Measurements from ENCODE around the gene IER3. TPM values are rescaled to one million over a fixed set of nuclear protein-coding genes. Genes with fewer than 3 reads are reported as not detected.
"Not testable (repeated sequence)": the region's sequence is repeated elsewhere in the genome, so short reads cannot be mapped to it uniquely, and the experiment has no call there.

Gene IER3
- total and polyA plus RNA-seq, 2 of the 8 experiments (the other 6 are each of a cell fraction or from before 2014, with no cell fraction given): 11.9 to 26.5 TPM

DNA sequence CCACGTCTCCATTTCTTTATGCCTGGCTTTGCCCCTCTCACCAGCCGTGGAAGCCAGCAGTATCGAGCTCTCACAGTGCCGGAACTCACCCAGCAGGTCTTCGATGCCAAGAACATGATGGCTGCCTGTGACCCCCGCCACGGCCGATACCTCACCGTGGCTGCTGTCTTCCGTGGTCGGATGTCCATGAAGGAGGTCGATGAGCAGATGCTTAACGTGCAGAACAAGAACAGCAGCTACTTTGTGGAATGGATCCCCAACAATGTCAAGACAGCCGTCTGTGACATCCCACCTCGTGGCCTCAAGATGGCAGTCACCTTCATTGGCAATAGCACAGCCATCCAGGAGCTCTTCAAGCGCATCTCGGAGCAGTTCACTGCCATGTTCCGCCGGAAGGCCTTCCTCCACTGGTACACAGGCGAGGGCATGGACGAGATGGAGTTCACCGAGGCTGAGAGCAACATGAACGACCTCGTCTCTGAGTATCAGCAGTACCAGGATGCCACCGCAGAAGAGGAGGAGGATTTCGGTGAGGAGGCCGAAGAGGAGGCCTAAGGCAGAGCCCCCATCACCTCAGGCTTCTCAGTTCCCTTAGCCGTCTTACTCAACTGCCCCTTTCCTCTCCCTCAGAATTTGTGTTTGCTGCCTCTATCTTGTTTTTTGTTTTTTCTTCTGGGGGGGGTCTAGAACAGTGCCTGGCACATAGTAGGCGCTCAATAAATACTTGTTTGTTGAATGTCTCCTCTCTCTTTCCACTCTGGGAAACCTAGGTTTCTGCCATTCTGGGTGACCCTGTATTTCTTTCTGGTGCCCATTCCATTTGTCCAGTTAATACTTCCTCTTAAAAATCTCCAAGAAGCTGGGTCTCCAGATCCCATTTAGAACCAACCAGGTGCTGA lies 20.3 kb downstream of the IER3 start:
- H3K56ac ChIP-seq (replicated peaks; ENCODE audit: insufficient read length, low read depth, low read length); H3K27me3 ChIP-seq (replicated peaks in 1 of 4; ENCODE audit: control insufficient read depth in 3 of 4, extremely low read depth in 1 of 4, insufficient read depth in 3 of 4, low read length in 3 of 4); H3K4me2 ChIP-seq (ENCODE audit: insufficient read depth in 1 of 2, low read depth in 2 of 2, low read length in 2 of 2); DNase-seq (ENCODE audit: low read depth in 1 of 2, low spot score in 2 of 2); H3K9ac ChIP-seq (replicated peaks in 1 of 4; ENCODE audit: extremely low read depth in 1 of 4, low read depth in 3 of 4, low read length in 3 of 4); H4K8ac ChIP-seq (ENCODE audit: extremely low read depth, insufficient read depth, low read length); H3K79me1 ChIP-seq (ENCODE audit: low read depth, low read length); H2AFZ ChIP-seq (ENCODE audit: low read length); H2BK15ac ChIP-seq (ENCODE audit: low read length); H4K91ac ChIP-seq (replicated peaks; ENCODE audit: insufficient read length, low read length); H3K9me3 ChIP-seq (ENCODE audit: insufficient read depth in 2 of 2, low read depth in 1 of 2, low read length in 1 of 2); H3K23me2 ChIP-seq (ENCODE audit: low read depth, low read length); H2AK5ac ChIP-seq (ENCODE audit: low read depth, low read length); H3K4ac ChIP-seq (replicated peaks; ENCODE audit: insufficient read length, low read depth, low read length); H2BK5ac ChIP-seq (ENCODE audit: low read depth, low read length); H3K23ac ChIP-seq (ENCODE audit: insufficient read length); H3K18ac ChIP-seq (ENCODE audit: extremely low read depth, low read length); H3K4me1 ChIP-seq (replicated peaks in 1 of 4; ENCODE audit: control insufficient read depth in 3 of 4, insufficient read depth in 4 of 4, low read length in 3 of 4); H2BK120ac ChIP-seq (replicated peaks; ENCODE audit: low read depth, low read length); H3K14ac ChIP-seq (ENCODE audit: insufficient read length); H2BK12ac ChIP-seq (ENCODE audit: low read depth, low read length); H3K4me3 ChIP-seq (ENCODE audit: extremely low read depth in 1 of 4, insufficient read depth in 2 of 4, low read depth in 3 of 4, low read length in 4 of 4); H2BK20ac ChIP-seq (ENCODE audit: low read length); FAIRE-seq; H3K27ac ChIP-seq (ENCODE audit: low read depth, low read length); H4K5ac ChIP-seq (ENCODE audit: insufficient read length, low read depth, low read length): not testable (repeated sequence)
- H3K79me2 ChIP-seq (ENCODE audit: control insufficient read depth in 1 of 2, insufficient read depth in 2 of 2, low read length in 2 of 2): peaks cover 6 to 37% of the 10 kb centered on the region in 2 experiments
- ChIA-PET CTCF (ENCODE audit: partially characterized antibody) (interaction anchor here (0.6 to 8.2 kb wide), 12 partner anchors 8 to 223 kb away, joined by 3 to 61 read pairs (median 6); partner anchors contain the start of gene DHX16), POLR2A (ENCODE audit: partially characterized antibody) (interaction anchor here (1.1 to 35.9 kb wide), 11 partner anchors 12 to 159 kb away, joined by 3 to 732 read pairs (median 9); partner anchors contain the start of genes DHX16, FLOT1, IER3 and MRPS18B)
- 90% methylated on average over 26 of the region's 29 CpGs; no CpG with 5 or more reads in 1 of the 2 experiments for WGBS, 2 experiments (ENCODE audit: extremely low coverage in 1 of 2, insufficient coverage in 1 of 2, insufficient read length in 1 of 2, insufficient replicate concordance in 2 of 2, low coverage in 1 of 2, low lambda C conversion rate in 2 of 2, missing lambda C conversion rate in 1 of 2)
- peaks cover 21 to 48% (median 33%) of the 10 kb centered on the region in 4 experiments for H3K36me3 ChIP-seq (ENCODE audit: control insufficient read depth in 2 of 4, insufficient read depth in 4 of 4, low read length in 3 of 4)
- peaks cover 8 to 22% of the 10 kb centered on the region in 2 experiments for H4K20me1 ChIP-seq (replicated peaks in 1 of 2; ENCODE audit: control insufficient read depth in 1 of 2, insufficient read depth in 2 of 2, low read length in 2 of 2)
- TF ChIP-seq POLR2AphosphoS5 (IDR thresholded peaks at IDR 0.05; ENCODE audit: low read depth, low read length): 0 out of 2 replicates have a peak, but pooled peaks have one; percentile 0
- 0 out of 2 replicates have a peak, but pooled peaks have one; percentile 29 for TF ChIP-seq SP1 (IDR thresholded peaks at IDR 0.05; ENCODE audit: low read depth, low read length)
- peak in 1 of 2 experiments; percentile 11; a peak in 1 of 3 replicates for TF ChIP-seq POLR2A (IDR thresholded peaks at IDR 0.05; ENCODE audit: control extremely low read depth in 1 of 2, low read depth in 2 of 2, low read length in 2 of 2)
